GM21528 (cell line): ENCODE data around the gene ABHD14A.

Experiments used
- ATAC-seq: cut with Tn5 transposase; IDR thresholded peaks from one replicate; pipeline ENCODE4 v1.9.1; 2021; ENCODE audit warnings: mild to moderate bottlenecking, moderate library complexity; ENCODE audit not compliant: unreplicated experiment, low FRiP score

The ABHD14A gene

DNA sequence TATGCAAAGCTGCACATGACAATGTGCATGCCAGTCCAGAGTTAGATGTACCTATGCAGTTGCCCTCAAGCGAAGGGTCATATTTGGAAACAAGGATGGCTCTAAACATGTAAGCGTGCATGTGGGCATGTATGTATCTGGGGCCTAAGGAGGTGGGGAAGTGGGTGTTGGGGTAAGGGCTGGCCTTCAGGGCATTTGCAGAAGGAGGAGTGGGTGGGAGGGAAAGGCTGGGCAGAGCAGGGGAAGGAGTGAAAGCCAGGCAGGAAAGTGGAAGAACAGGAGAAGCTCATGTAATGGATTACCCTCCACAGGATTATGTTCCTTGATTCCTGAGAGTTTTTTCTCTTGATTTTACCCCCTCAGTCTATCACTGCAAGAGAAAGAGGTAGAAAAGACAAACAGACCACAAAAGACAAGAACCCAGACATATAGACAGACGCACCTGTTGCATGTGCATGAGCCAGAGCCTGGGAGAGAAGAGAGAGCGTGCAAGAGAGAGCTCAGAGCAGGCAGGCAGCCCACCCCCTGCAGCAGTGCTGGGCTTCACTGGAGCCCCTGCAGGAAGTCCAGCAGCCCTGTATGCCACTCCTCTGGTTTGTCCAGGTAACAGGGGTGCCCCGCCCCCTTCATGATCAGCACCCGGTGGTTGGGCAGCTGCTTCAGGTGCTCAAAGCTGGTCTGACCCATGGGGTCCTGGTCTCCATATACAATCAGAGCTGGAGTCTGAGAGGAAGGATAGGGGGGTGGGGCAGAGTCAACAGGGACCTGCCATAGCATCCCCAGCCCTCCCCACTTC, 5.8 kb upstream of the ABHD14A start:
- ATAC-seq = no peak

DNA sequence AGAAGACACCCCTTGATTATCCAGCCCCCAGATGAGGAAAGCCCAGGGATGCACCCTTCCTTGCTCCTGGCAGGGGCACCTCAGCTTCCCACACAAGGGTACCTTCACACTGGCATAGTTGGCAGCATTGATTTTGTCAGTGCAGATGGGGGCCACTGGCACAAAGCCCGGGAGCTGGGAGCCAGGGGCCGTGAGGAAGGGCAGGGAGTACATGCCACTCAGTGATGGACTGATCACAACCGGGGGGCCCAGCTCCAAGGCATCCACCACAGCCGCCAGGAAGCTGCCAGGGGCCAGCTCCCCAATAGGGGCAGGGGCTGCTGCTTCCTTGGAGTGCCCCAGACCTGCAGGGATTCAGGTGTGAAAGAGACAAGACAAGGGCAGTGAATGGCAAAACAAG, 5.0 kb upstream of the ABHD14A start:
- no peak for ATAC-seq

DNA sequence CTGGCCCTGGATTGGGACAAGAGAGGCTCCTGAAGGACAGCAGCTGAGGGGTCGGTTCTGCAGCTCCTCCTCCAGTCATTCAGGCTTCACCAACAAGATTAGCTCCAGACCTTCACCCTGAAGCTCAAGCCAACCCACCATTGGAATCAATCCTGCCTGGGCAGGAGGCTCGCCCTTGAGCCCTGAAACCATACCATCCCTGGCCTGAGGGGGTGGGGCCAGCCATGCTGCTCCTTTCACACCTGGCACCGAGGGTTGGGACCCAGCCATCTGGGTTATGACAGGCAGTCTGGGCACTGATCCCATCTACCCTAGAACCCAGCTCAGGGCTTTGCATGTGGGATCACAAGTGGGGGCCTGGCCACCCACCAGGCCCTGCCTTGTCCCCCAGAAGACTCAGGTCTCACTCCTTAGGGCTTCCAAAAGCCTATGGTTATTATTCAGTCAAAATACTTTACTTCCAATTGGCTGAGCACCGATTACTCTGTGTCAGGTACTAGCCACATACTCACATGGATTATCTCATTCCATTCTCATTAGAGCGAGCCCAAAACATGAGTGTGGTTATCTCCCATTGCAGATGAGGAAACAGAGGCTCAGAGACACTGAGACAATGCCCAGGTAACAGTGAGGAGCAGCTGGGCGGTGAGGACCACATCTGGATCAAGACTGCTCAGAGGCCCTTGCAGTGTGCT, 4.1 kb upstream of the ABHD14A start:
- no peak for ATAC-seq

DNA sequence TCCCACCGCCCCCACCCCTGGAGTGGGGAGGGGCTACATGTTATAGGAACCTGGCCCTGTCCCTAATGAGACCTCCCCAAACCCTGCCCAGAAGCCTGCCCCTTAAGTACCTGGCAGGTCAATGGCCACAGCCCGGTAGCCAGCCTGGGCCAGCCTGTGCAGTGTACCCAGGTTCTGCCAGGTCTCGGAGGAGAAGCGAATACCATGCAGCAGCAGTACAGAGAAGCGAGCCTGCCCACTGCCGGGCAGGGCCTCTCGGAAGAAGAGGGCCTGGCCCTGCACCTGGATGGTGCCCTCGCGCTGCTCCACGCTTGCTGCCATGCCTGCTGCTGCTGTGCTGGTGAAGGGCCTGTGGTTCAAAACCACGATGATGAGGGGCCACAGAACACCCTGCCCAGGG, 3.5 kb upstream of the ABHD14A start:
- no peak for ATAC-seq

DNA sequence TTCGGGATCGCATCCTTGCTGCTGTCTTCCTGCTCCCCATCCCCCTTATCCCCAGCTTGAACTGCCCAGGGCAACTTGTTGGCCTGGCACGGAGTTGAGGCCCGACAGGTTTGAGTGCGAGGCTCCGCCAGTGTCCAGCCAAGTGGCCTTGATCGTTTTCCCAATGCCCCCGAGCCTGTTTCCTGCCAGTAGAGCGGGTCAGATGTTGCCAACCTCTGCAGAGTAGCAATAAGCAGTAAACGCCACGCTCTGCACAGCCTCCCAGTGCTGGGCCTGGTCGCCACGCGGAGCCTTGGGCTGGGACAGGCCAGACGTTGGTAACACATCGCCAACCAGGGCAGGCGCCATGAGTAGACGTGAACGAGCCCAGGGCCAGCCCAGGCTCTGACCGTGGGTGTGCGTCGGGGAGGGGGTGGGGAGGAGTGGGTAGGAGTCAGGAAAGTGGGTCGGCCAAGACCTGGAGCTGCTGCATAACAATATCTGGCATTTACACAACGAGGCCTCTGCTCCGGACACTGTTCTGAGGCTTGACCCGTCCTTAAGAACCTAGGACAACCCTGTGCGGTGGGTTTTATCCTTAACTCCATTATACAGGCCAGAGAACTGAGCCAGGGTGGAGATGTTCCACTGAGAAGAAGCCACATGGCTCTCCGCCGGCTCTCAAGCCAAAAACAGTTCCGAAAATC, 444 bp upstream of the ABHD14A start:
- no peak for ATAC-seq

DNA sequence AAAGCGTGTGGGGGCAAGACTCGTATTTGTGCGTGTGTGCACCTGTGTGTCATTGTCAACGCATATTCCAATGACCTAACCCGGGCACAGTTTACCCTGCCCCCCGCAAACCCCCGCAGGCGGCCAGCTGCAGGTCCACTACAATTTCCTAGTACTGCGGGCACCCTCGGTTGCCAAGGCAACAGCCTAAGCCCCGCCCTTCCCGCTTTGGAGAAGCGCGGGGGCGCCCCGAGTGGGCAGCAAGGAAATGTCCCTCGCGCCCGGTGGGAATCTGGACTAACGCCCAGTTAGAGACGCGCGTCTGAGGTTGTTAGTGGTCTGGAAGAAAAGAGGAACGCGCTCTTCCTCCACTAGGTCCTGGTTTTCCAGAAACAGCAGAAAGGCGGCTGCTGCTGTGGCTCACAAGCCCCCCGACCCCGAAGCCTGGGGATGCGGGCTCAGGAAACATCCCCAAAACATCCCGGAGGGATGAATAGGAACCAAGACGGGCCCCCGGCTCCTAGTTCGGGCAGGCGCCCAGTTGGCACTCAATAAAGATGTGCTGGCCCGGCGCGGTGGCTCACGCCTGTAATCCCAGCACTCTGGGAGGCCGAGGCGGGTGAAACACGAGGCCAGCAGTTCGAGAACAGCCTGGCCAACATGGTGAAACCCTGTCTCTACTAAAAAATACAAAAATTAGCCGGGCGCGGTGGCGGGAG, 1.1 kb downstream of the ABHD14A start:
- ATAC-seq = no peak

DNA sequence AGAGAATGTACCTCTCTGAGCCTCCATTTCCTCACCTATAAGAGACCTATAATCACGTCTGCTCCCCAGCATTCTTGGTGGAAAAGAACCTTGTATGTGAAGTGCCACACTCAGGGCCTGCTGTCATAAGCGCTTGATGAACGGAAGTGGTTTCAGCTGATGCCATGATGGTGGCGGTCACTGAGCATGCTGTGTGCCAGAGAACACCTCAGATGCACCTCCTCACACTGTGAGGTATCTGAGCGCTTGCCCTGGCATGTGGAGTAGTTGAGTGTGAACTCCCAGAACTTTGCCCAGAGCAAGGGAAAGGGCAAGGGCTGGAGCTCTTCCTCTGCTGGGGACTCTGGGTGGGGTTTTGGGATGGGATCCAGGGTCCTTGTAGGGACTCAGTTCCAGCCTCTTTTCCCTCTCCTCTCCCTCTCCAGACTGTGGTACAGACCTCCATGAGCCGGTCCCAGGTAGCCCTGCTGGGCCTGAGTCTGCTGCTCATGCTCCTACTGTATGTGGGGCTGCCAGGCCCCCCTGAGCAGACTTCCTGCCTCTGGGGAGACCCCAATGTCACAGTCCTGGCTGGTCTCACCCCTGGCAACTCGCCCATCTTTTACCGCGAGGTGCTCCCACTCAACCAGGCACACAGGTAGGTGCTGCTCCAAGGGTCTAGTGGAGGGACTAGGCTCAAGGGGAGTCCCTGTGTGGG, 2.7 kb downstream of the ABHD14A start:
- no peak for ATAC-seq

DNA sequence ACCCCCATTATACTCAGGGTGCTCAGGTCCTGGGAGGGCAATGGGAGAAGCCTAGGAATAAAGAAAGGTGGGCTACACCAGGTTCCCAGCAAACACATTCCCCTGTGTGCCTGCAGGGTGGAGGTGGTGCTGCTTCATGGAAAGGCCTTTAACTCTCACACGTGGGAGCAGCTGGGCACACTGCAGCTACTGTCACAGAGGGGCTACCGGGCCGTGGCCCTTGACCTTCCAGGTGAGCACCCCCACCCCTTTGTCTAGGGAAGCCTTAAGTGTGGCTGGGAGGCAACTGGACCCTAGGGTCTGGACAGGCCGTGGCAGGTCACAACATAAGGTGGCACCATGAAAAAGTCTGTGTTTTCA, 3.3 kb downstream of the ABHD14A start:
- no peak for ATAC-seq

DNA sequence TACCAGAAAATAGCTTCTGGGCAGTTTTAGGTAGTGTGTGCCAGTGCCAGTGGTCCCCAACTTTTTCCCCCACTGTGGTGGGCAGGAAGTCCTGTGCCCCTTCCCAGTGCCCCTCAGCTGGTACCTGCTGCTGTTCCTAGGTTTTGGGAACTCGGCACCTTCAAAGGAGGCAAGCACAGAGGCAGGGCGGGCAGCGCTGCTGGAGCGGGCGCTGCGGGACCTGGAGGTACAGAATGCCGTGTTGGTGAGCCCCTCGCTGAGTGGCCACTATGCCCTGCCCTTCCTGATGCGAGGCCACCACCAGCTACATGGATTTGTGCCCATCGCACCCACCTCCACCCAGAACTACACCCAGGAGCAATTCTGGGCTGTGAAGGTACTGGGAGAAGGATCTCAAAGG, 5.4 kb downstream of the ABHD14A start:
- ATAC-seq = no peak

DNA sequence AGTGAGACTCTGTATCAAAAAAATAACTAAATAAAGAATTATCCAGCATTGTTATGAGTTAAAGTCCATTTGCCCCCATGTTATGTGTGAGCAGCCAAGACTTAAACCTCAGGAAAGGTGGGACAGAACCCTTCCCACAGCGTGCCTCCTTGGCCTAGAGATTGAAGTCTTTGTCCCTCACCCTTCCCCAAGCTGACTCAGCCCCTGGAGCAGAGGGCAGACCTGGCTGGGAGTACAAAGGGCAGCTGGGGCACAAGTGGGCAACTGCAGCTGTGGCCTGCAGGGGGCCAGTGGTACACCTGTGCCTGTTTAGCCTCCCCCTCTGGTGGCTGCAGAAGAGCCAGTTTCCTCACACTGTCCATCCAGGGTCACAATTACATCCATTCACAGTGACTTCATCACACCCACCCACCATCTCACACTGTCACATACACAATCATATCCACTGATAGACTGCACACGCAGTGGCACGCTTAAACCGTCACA, 7.5 kb downstream of the ABHD14A start:
- peak; percentile 44 for ATAC-seq

DNA sequence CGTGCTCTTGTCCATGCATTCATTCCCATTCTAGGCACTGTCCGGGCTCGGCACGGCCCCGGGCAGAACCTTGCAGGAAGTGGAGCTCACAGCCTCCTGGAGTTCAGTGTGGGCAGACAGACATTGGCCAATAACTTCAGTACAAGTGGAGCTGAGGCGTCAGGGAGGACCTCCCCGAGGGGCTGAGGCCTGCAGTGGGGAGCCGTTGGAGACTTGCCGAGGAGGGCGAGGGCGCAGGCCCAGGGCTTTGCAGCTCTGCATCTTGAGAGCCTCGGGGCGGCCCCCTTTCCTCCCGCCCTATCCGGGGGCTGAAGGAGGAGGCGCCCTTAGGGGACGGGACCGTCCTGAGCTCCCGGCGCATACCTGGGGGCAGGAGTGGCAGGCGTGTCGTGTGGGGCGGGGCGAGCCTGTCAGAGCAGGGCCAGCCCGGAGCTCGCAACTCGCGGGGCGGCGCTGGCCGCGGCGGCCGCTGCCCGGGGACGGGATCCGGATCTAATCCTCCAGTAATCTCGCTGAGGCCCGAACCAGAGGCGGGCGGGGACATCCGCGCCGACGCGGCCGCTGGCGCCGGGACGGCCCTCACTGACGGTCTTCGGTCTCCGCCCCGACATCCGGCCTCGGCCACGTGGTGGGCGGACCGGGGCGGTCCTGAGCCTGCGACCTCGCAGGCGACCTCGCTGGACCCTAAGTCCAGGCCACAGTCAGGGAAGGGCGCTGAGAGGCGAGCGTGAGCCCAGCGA, 8.1 kb downstream of the ABHD14A start, which contains the start of gene ACY1:
Gene ACY1, plus strand, starts transcription at position 698 of the 740 bp plus-strand sequence. CDS start 530 bp downstream, outside the sequence.
- peak; percentile 70 for ATAC-seq

DNA sequence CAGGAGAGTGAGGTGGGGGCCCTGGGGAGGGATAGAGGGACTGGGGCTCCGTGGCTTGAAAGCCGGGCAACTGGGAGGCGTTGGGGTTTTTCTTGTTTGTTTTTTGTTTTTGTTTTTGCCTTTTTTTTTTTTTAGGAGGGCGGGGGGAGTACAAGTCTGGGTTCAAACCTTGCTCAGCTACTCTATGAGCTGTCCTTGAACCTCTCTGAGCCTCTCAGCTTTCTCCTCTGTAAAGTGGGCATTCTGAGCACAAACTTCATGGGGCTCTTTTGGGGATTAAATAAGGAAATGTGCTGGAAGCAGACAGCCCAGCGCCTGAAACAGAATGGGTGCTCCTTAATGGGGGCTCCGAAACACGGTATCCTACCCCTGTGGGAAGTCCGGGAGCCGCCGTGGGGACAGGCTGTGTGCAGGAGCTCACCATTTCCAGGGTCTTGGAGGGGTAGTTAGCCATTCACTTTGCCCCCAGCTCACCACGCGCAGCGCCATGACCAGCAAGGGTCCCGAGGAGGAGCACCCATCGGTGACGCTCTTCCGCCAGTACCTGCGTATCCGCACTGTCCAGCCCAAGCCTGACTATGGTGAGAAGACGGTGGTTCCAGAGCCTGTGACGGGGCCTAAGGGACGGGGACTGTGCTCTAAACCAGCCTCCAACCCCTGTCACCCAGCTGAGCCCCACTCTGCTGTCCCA, 8.9 kb downstream of the ABHD14A start:
- no peak for ATAC-seq

DNA sequence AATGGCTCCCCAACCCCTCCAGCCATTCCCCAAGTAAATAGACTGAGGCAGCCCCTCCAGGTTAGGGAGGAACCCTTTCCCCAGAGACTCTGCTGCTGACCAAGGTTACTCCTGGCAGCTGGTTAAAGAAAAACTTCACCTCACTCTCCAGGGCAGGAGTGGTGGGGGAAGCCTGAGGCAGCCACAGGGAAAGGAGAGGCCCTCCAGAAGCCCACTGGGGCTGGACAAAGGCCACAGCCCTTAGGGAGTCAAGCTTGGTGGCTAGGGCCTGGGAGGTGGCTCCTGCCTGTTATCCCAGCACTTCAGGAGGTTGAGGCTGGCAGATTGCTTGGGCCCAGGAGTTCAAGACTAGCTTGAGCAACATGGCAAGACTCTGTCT, 9.4 kb downstream of the ABHD14A start:
- no peak for ATAC-seq

DNA sequence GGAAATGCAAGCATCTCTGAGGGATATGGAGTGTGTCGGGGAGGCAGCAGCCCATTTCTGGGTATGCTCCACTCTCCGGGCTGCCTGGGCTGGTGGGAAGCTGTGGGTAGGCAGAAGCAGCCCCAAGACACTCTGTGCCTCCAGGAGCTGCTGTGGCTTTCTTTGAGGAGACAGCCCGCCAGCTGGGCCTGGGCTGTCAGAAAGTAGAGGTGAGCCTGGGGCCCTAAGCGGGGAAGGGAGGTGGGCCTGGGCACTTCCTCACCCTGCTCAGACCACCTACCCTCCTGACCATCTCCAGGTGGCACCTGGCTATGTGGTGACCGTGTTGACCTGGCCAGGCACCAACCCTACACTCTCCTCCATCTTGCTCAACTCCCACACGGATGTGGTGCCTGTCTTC, 10.2 kb downstream of the ABHD14A start:
- ATAC-seq = no peak

DNA sequence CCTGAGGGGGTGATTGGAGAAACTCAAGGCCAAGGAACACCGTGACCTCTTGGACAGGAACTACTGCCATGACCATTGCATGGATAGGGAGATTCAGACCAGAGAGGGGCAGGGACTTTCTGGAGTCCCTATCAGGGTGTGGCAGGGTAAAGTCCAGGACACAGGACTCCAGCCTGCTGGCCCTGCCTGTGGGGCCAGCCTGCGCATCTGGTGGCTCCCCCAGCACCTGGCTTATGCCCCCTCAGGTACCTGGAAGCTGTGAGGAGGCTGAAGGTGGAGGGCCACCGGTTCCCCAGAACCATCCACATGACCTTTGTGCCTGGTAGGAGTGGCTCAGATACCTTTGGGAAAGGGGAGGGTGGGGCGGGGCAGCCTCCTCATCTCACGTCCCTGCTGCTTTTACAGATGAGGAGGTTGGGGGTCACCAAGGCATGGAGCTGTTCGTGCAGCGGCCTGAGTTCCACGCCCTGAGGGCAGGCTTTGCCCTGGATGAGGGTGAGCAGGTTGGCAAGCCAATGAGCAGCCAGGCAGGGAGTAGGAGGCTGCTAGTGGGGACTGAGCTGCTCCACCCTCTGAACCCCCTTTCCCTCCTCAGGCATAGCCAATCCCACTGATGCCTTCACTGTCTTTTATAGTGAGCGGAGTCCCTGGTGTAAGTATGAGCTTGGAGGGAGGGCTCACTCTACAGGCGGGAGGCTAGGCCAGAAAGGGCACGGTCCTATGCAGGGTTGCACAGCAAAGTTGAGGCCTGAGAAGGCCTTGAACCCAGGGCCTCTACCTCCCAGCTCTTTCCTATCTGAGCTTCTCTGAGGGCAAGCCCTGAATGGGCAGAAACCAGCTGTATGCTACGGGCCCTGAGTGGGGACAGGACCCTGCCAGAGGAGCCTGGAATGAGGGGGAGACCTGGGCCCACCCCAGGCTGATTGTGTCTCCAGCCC, 11.4 kb downstream of the ABHD14A start:
- no peak for ATAC-seq

DNA sequence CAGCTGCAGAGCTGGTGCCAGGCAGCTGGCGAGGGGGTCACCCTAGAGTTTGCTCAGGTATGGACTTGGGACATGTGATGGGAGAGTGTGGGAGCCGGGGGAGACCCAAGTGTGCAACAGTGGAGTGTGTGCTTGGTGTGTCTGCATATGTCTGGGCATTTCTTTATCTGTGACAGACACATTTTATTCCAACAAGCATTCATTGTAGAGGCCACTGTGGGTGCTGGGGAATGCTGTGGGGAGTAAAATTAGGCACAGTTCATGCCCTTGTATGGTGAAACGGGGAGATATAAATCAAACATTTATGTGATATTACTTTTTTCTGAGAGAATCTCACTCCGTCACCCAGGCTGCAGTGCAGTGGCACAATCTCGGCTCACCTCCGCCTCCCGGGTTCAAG, 12.7 kb downstream of the ABHD14A start:
- no peak for ATAC-seq

DNA sequence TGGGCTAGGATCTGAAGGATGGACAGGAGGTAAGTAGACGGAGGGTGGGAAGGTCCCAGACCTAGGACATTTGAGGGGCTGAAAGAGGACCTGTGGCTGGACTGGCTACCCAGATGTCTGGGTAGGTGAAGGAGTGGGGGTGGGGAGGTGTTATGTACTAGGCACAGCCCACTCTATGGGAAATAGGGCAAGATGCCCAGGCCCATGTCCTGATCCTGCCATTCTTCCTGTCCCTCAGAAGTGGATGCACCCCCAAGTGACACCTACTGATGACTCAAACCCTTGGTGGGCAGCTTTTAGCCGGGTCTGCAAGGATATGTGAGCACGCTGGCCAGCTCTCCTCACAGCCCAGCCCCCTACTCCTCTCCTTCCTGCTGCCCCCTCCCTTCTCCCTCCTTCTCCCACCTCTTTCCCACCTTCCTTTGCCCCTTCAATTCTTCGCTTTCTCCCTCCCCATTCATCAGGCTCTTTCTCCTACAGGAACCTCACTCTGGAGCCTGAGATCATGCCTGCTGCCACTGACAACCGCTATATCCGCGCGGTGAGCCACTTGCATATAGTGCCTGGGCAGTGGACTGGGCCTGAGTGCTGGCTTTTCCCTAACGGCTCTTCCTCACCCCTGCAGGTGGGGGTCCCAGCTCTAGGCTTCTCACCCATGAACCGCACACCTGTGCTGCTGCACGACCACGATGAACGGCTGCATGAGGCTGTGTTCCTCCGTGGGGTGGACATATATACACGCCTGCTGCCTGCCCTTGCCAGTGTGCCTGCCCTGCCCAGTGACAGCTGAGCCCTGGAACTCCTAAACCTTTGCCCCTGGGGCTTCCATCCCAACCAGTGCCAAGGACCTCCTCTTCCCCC, 13.7 kb downstream of the ABHD14A start:
- no peak for ATAC-seq
